Caco-2 (cell line): ENCODE data around the gene PSMD8. TPM values are rescaled to one million over a fixed set of nuclear protein-coding genes. Genes with fewer than 3 reads are reported as not detected.

Source experiments
- BruUV-seq: library from RNA; stranded (reverse); fragments of 400-500 nt; replicated peaks from 2 replicates; lab custom pipeline; 2021; lab: Mats Ljungman, UMichigan
- CTCF ChIA-PET: fragments of 300-600 bp; sonication (Branson Sonifier 250); formaldehyde crosslinking; loops from one replicate; lab custom pipeline; 2022; ENCODE audit warnings: antibody characterized with exemption; lab: Charles Lee
- POLR2A ChIA-PET: fragments of 300-600 bp; sonication (Branson Sonifier 250); formaldehyde crosslinking; loops from one replicate; lab custom pipeline; 2022; ENCODE audit warnings: antibody characterized with exemption; lab: Charles Lee
- DNase-seq, 2 experiments: peaks; one replicate each; pipeline versions ENCODE4 v3.0.0 to v3.0.0-alpha.2; 2020 to 2022
- H3K27me3 ChIP-seq: replicated peaks from 2 replicates; pipeline ENCODE4 v1.6.0; 2011; ENCODE audit warnings: low read length; ENCODE audit not compliant: control insufficient read depth, insufficient read depth
- H3K36me3 ChIP-seq: 2 replicates; pipeline ENCODE4 v1.5.1; 2011; ENCODE audit warnings: low read length; ENCODE audit not compliant: control insufficient read depth, insufficient read depth
- H3K4me1 ChIP-seq: fragments of 250-450 bp; sonication (Bioruptor Pico); 2 replicates; pipeline ENCODE4 v1.5.1; 2020; ENCODE audit warnings: mild to moderate bottlenecking
- H3K4me3 ChIP-seq: 2 replicates; pipeline ENCODE4 v1.5.1; 2011; ENCODE audit warnings: low read depth, mild to moderate bottlenecking, control low read depth, low read length
- H3K9me3 ChIP-seq: fragments of 250-450 bp; sonication (Bioruptor Pico); 2 replicates; pipeline ENCODE4 v1.5.1; 2020; ENCODE audit warnings: mild to moderate bottlenecking, moderate library complexity
- H3K27ac Mint-ChIP-seq: one replicate; pipeline ENCODE4 v1.8.0; 2022; ENCODE audit warnings: mixed read lengths; ENCODE audit not compliant: unreplicated experiment
- H3K27me3 Mint-ChIP-seq: one replicate; pipeline ENCODE4 v1.8.0; 2022; ENCODE audit warnings: mixed read lengths; ENCODE audit not compliant: insufficient read depth, unreplicated experiment
- H3K36me3 Mint-ChIP-seq: one replicate; pipeline ENCODE4 v1.8.0; 2022; ENCODE audit warnings: mild to moderate bottlenecking, mixed read lengths; ENCODE audit not compliant: insufficient read depth, unreplicated experiment
- H3K4me1 Mint-ChIP-seq: one replicate; pipeline ENCODE4 v1.8.0; 2022; ENCODE audit warnings: low read depth, mixed read lengths; ENCODE audit not compliant: unreplicated experiment
- H3K4me3 Mint-ChIP-seq: one replicate; pipeline ENCODE4 v1.8.0; 2022; ENCODE audit warnings: mild to moderate bottlenecking, moderate library complexity, mixed read lengths; ENCODE audit not compliant: unreplicated experiment
- H3K9me3 Mint-ChIP-seq: one replicate; pipeline ENCODE4 v1.8.0; 2022; ENCODE audit warnings: mixed read lengths; ENCODE audit not compliant: unreplicated experiment
- intact Hi-C: fragments of 100-400 bp; cut with micrococcal nuclease; formaldehyde crosslinking; loops from one replicate; pipeline ENCODE4 v1.10.0; 2022; ENCODE audit not compliant: unreplicated experiment
- total RNA-seq: library from RNA; stranded (reverse); gene quantifications from 2 replicates; pipeline ENCODE4 v1.2.3, GENCODE V29; 2022
- TF ChIP-seq, protein P1 (sequence below), 2 experiments: fragments of 200-600 bp in 1 of 2; IDR thresholded peaks; 1 replicate in 1 of 2; 2 replicates in 1 of 2; pipeline versions ENCODE4 v1.5.1 to v1.8.0; 2011 to 2022; ENCODE audit warnings: antibody characterized with exemption in 1 of 2, control low read depth in 1 of 2, inconsistent platforms in 1 of 2, low read depth in 1 of 2, low read length in 1 of 2, mild to moderate bottlenecking in 1 of 2, moderate library complexity in 1 of 2; ENCODE audit not compliant: insufficient read depth in 1 of 2, severe bottlenecking in 1 of 2, unreplicated experiment in 1 of 2

The PSMD8 gene
- total RNA-seq, 1 experiment from 2014 or later, result 264 TPM

DNA sequence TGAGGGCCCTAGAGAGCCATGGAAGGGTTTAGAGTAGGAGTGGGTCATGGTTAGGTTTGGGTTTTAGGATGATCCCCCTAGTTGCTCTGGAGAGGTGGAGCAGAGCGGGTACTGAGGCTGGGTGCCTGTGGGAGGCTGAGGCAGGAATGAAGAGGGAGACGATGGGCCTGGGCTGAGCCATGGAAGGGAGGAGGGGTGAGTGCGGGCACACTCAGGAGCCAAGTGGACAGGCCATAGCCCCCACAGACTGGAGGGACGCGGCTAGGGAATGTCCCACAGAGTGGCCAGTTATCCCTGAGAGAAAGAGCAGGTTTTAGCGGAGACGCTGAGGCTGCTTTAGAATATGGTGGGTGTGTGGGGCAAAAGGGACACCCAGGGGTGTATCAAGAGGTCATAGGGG, 44.7 kb upstream of the PSMD8 start:
- Mint-ChIP-seq H3K9me3 (no peaks in the 10 kb centered on the region), H3K36me3 (no peaks in the 10 kb centered on the region), H3K27ac (peak overlapping the region; percentile 1), H3K27me3 (no peaks in the 10 kb centered on the region), H3K4me1 (no peaks in the 10 kb centered on the region), H3K4me3 (no peak overlapping the region)
- H3K27me3 ChIP-seq, result no peaks in the 10 kb centered on the region
- TF ChIP-seq, protein P1, sequence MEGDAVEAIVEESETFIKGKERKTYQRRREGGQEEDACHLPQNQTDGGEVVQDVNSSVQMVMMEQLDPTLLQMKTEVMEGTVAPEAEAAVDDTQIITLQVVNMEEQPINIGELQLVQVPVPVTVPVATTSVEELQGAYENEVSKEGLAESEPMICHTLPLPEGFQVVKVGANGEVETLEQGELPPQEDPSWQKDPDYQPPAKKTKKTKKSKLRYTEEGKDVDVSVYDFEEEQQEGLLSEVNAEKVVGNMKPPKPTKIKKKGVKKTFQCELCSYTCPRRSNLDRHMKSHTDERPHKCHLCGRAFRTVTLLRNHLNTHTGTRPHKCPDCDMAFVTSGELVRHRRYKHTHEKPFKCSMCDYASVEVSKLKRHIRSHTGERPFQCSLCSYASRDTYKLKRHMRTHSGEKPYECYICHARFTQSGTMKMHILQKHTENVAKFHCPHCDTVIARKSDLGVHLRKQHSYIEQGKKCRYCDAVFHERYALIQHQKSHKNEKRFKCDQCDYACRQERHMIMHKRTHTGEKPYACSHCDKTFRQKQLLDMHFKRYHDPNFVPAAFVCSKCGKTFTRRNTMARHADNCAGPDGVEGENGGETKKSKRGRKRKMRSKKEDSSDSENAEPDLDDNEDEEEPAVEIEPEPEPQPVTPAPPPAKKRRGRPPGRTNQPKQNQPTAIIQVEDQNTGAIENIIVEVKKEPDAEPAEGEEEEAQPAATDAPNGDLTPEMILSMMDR (IDR thresholded peaks at IDR 0.05; ENCODE audit: insufficient read depth in 1 of 2, low read depth in 1 of 2, low read length in 1 of 2, severe bottlenecking in 1 of 2, unreplicated experiment in 1 of 2), result no peak
- H3K4me1 ChIP-seq, result no peaks in the 10 kb centered on the region
- BruUV-seq, result no TSS peak
- CTCF ChIA-PET, result interaction anchor here (1.7 kb wide), 1 partner anchor 86 kb away, joined by 5 read pairs; no protein-coding TSS in a partner anchor
- H3K9me3 ChIP-seq, result no peaks in the 10 kb centered on the region
- intact Hi-C loops, result no loop called here
- POLR2A ChIA-PET, result interaction anchor here (0.6 kb wide), 1 partner anchor 78 kb away, joined by 3 read pairs; no protein-coding TSS in a partner anchor
- no peaks in the 10 kb centered on the region for H3K36me3 ChIP-seq
- H3K4me3 ChIP-seq, result no peak overlapping the region
- DNase-seq, result no peak

DNA sequence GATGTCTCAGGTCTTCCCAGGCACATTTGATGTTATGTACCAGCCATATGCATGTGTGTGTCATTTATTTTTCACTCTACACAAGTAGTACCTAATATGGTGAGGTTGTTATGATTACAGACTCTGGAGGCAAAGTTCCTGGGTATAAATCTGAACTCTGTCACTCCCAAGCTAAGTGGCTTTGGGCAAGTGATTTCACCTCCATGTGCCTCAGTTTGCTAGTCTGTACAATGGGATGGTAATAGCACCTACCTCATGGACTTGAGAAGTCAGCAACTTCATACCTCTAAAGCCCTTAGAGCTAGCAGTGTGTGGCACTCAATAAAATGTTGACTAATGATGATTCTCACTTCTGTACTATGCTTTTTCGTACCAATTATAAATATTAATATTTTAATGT, 42.6 kb upstream of the PSMD8 start:
- peaks cover 8% of the 10 kb centered on the region for H3K36me3 Mint-ChIP-seq
- ChIA-PET CTCF (no interaction called here), POLR2A (no interaction called here)
- peaks cover 4% of the 10 kb centered on the region; the same call in 1 of the 2 replicates for H3K4me1 ChIP-seq
- no TSS peak for BruUV-seq
- H3K4me3 Mint-ChIP-seq, result no peak overlapping the region
- H3K4me3 ChIP-seq, result no peak overlapping the region
- H3K9me3 Mint-ChIP-seq, result no peaks in the 10 kb centered on the region
- H3K27me3 ChIP-seq, result no peaks in the 10 kb centered on the region
- H3K27me3 Mint-ChIP-seq, result no peaks in the 10 kb centered on the region
- TF ChIP-seq, protein P1 (IDR thresholded peaks at IDR 0.05; ENCODE audit: insufficient read depth in 1 of 2, low read depth in 1 of 2, low read length in 1 of 2, severe bottlenecking in 1 of 2, unreplicated experiment in 1 of 2), result no peak
- H3K9me3 ChIP-seq, result no peaks in the 10 kb centered on the region
- H3K36me3 ChIP-seq, result no peaks in the 10 kb centered on the region
- DNase-seq, result no peak
- H3K27ac Mint-ChIP-seq, result no peak overlapping the region
- no peaks in the 10 kb centered on the region for H3K4me1 Mint-ChIP-seq
- intact Hi-C loops, result no loop called here

DNA sequence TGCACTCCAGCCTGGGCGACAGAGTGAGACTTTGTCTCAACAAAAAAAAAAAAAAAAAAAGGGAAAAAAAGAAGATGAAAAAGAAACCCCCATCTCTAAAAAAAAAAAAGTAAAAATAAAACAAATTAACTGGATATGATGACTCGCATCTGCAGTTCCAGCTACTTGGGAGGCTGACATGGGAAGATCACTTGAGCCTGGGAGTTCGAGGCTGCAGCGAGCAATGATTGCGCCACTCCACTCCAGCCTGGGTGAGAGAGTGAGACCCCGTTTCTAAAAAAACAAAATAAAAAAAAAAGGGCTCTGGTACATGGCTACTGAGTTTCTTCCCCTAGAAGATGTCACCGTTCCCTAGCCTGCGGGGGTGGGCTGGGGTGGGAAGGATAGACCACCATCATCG, 41.1 kb upstream of the PSMD8 start:
- ChIA-PET CTCF (interaction anchor here (1.8 kb wide), 1 partner anchor 90 kb away, joined by 9 read pairs; no protein-coding TSS in a partner anchor), POLR2A (no interaction called here)
- no peaks in the 10 kb centered on the region for H3K9me3 ChIP-seq
- Mint-ChIP-seq H3K27ac (no peak overlapping the region), H3K4me3 (no peak overlapping the region), H3K36me3 (peaks cover 15% of the 10 kb centered on the region), H3K9me3 (no peaks in the 10 kb centered on the region), H3K27me3 (no peaks in the 10 kb centered on the region), H3K4me1 (no peaks in the 10 kb centered on the region)
- intact Hi-C loops, result no loop called here
- no peak overlapping the region for H3K4me3 ChIP-seq
- BruUV-seq, result no TSS peak
- no peak for DNase-seq
- peaks cover 4% of the 10 kb centered on the region; the same call in 1 of the 2 replicates for H3K4me1 ChIP-seq
- H3K27me3 ChIP-seq, result no peaks in the 10 kb centered on the region
- TF ChIP-seq, protein P1 (IDR thresholded peaks at IDR 0.05; ENCODE audit: insufficient read depth in 1 of 2, low read depth in 1 of 2, low read length in 1 of 2, severe bottlenecking in 1 of 2, unreplicated experiment in 1 of 2), result no peak
- no peaks in the 10 kb centered on the region for H3K36me3 ChIP-seq
